K562 (cell line): ENCODE results near the gene PODNL1. TPM values are rescaled to one million over a fixed set of nuclear protein-coding genes. Genes with fewer than 3 reads are reported as not detected.

ENCODE experiments used
- ADNP ChIP-seq: fragments of 200-800 bp; sonication (Bioruptor generic); IDR thresholded peaks from 2 replicates; pipeline ENCODE4 v1.6.1; 2016; ENCODE audit warnings: missing genetic modification characterization, missing compliant biosample characterization
- CTCFL ChIP-seq: IDR thresholded peaks from 2 replicates; pipeline ENCODE4 v1.6.1; 2011; ENCODE audit warnings: borderline replicate concordance, low read depth, mild to moderate bottlenecking, moderate library complexity, low read length; ENCODE audit not compliant: insufficient read depth, poor library complexity, severe bottlenecking
- ESRRB ChIP-seq: fragments of 250-450 bp; sonication (Bioruptor Pico); IDR thresholded peaks from 2 replicates; pipeline ENCODE4 v1.5.0; 2020; ENCODE audit warnings: mild to moderate bottlenecking, moderate library complexity, borderline replicate concordance
- FOXA3 ChIP-seq, 2 experiments: fragments of 450-650 bp in 1 of 2; sonication (generic) in 1 of 2; formaldehyde crosslinking; IDR thresholded peaks in 1 of 2; conservative IDR thresholded peaks in 1 of 2; 2 replicates each; pipeline versions ENCODE4 v1.4.0 to v1.8.0; 2020 to 2022; ENCODE audit warnings: mild to moderate bottlenecking in 2 of 2, missing genetic modification reagents in 1 of 2
- GABPA ChIP-seq: fragments of 200-800 bp; sonication (Bioruptor generic); conservative IDR thresholded peaks from 2 replicates; pipeline ENCODE4 v1.6.1; 2016; ENCODE audit warnings: low read depth, missing genetic modification characterization, missing compliant biosample characterization
- GATAD2A ChIP-seq: fragments of 450-650 bp; IDR thresholded peaks from 2 replicates; pipeline ENCODE4 v1.6.1; 2017
- GATAD2B ChIP-seq: fragments of 450-650 bp; IDR thresholded peaks from 2 replicates; pipeline ENCODE4 v1.6.1; 2017; ENCODE audit warnings: mild to moderate bottlenecking, borderline replicate concordance
- IRF1 ChIP-seq: sonication (generic); formaldehyde crosslinking; IDR thresholded peaks from 2 replicates; pipeline ENCODE4 v1.8.0; 2022; ENCODE audit warnings: missing genetic modification reagents, mild to moderate bottlenecking, borderline replicate concordance
- LARP7 ChIP-seq: fragments of 450-650 bp; IDR thresholded peaks from 2 replicates; pipeline ENCODE4 v1.6.1; 2016
- NCOA4 ChIP-seq: fragments of 450-650 bp; IDR thresholded peaks from 2 replicates; pipeline ENCODE4 v1.6.1; 2018; ENCODE audit warnings: mild to moderate bottlenecking; ENCODE audit not compliant: partially characterized antibody
- OTX1 ChIP-seq: fragments of 450-650 bp; formaldehyde crosslinking; IDR thresholded peaks from 2 replicates; pipeline ENCODE4 v1.4.0; 2022; ENCODE audit warnings: mild to moderate bottlenecking
- PHF20 ChIP-seq: fragments of 450-650 bp; IDR thresholded peaks from 2 replicates; pipeline ENCODE4 v1.6.1; 2018; ENCODE audit not compliant: partially characterized antibody
- POLR2A ChIP-seq: fragments of 450-650 bp; conservative IDR thresholded peaks from 2 replicates; pipeline ENCODE4 v1.6.1; 2016
- POLR3G ChIP-seq: IDR thresholded peaks from 2 replicates; pipeline ENCODE4 v1.6.1; 2011; ENCODE audit not compliant: insufficient read length, insufficient replicate concordance; ENCODE audit errors: extremely low read depth
- RBFOX2 ChIP-seq: fragments of 200-400 bp; formaldehyde crosslinking; IDR thresholded peaks from 2 replicates; pipeline ENCODE4 v1.6.1; 2017; ENCODE audit warnings: low read depth, mild to moderate bottlenecking, low read length, moderate library complexity
- SMAD1 ChIP-seq: fragments of 150-350 bp; IDR thresholded peaks from 2 replicates; pipeline ENCODE4 v1.6.1; 2014; ENCODE audit warnings: low read length, low read depth; ENCODE audit not compliant: partially characterized antibody
- TAF15 ChIP-seq: fragments of 200-400 bp; formaldehyde crosslinking; IDR thresholded peaks from 2 replicates; pipeline ENCODE4 v1.6.1; 2017; ENCODE audit warnings: mild to moderate bottlenecking, low read depth, low read length, moderate library complexity
- ZFP1 ChIP-seq: fragments of 450-650 bp; formaldehyde crosslinking; IDR thresholded peaks from 2 replicates; pipeline ENCODE4 v1.4.0; 2020; ENCODE audit warnings: mild to moderate bottlenecking, mixed read lengths
- ZNF253 ChIP-seq: fragments of 250-450 bp; sonication (Bioruptor Pico); conservative IDR thresholded peaks from 2 replicates; pipeline ENCODE4 v1.6.1; 2021; ENCODE audit warnings: mild to moderate bottlenecking
- ZNF384 ChIP-seq: IDR thresholded peaks from 2 replicates; pipeline ENCODE4 v1.6.1; 2012; ENCODE audit warnings: low read depth, low read length, improper control_type of control experiment
- polyA plus RNA-seq, 8 experiments: library from polyadenylated mRNA; depleted of rRNA in 4 of 8; stranded (reverse) in 5 of 8; unstranded in 3 of 8; fragments of >200 nt; fragmentation: Nextera tagmentation in 2 of 8; fragmentation: Illumina TruSeq in 1 of 8; extraction: Ambion mirVana in 2 of 8; extraction: Trizol in 1 of 8; gene quantifications; 2 replicates each; pipeline versions ENCODE4 v1.2.1 to v1.2.3, GENCODE V29; 2011 to 2014; ENCODE audit warnings: inconsistent platforms in 1 of 8, missing spikeins in 1 of 8
- total RNA-seq, 7 experiments: library from RNA; depleted of rRNA in 6 of 7; stranded (reverse); fragments of >200 nt in 6 of 7; fragmentation: Illumina TruSeq in 2 of 7; extraction: Trizol in 2 of 7; gene quantifications; 2 replicates each; pipeline versions ENCODE4 v1.2.1 to v1.2.3, GENCODE V29; 2011 to 2021; ENCODE audit warnings: low replicate concordance in 1 of 7
- TF ChIP-seq, protein P1 (sequence below), 2 experiments: IDR thresholded peaks; 2 replicates each; pipeline ENCODE4 v1.6.1; 2012; ENCODE audit warnings: improper control_type of control experiment in 2 of 2, low read depth in 2 of 2, low read length in 2 of 2, borderline replicate concordance in 1 of 2
- TF ChIP-seq, protein P2 (sequence below): fragments of 450-650 bp; formaldehyde crosslinking; IDR thresholded peaks from 2 replicates; pipeline ENCODE4 v1.4.0; 2022; ENCODE audit warnings: missing genetic modification characterization

Gene PODNL1
- total and polyA plus RNA-seq, 9 of the 15 experiments (the other 6 are each of a cell fraction or from before 2014, with no cell fraction given), result 0.18 to 0.47 (median 0.23) TPM; not detected in 3

- TF ChIP-seq FOXA3 (CRISPR knock-in tag; conservative IDR thresholded peaks at IDR 0.05 in 1 of 2, IDR thresholded peaks at IDR 0.05 in 1 of 2) (no peak), PHF20 (peak; percentile 71), ZNF253 (CRISPR knock-in tag) (no peak), IRF1 (CRISPR knock-in tag) (peak; percentile 85; the same call in 1 of the 2 replicates), ADNP (tag) (no peak), LARP7 (no peak), POLR3G (no peak), NCOA4 (no peak), POLR2A (peak; percentile 76), GATAD2A (no peak), ESRRB (no peak), ZNF384 (no peak), RBFOX2 (peak; percentile 91), GATAD2B (no peak), OTX1 (no peak), CTCFL (no peak), TAF15 (no peak), SMAD1 (peak; percentile 3), ZFP1 (CRISPR knock-in tag) (no peak), GABPA (tag) (peak; percentile 71)
- TF ChIP-seq, protein P1, sequence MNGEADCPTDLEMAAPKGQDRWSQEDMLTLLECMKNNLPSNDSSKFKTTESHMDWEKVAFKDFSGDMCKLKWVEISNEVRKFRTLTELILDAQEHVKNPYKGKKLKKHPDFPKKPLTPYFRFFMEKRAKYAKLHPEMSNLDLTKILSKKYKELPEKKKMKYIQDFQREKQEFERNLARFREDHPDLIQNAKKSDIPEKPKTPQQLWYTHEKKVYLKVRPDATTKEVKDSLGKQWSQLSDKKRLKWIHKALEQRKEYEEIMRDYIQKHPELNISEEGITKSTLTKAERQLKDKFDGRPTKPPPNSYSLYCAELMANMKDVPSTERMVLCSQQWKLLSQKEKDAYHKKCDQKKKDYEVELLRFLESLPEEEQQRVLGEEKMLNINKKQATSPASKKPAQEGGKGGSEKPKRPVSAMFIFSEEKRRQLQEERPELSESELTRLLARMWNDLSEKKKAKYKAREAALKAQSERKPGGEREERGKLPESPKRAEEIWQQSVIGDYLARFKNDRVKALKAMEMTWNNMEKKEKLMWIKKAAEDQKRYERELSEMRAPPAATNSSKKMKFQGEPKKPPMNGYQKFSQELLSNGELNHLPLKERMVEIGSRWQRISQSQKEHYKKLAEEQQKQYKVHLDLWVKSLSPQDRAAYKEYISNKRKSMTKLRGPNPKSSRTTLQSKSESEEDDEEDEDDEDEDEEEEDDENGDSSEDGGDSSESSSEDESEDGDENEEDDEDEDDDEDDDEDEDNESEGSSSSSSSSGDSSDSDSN (IDR thresholded peaks at IDR 0.05; ENCODE audit: borderline replicate concordance in 1 of 2, low read depth in 2 of 2, low read length in 2 of 2), result peak in 1 of 2 experiments; percentile 62; a peak in 1 of 4 replicates
- TF ChIP-seq, protein P2, sequence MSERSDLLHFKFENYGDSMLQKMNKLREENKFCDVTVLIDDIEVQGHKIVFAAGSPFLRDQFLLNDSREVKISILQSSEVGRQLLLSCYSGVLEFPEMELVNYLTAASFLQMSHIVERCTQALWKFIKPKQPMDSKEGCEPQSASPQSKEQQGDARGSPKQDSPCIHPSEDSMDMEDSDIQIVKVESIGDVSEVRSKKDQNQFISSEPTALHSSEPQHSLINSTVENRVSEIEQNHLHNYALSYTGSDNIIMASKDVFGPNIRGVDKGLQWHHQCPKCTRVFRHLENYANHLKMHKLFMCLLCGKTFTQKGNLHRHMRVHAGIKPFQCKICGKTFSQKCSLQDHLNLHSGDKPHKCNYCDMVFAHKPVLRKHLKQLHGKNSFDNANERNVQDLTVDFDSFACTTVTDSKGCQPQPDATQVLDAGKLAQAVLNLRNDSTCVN (CRISPR knock-in tag), result no peak
These were observed 32.3 kb downstream of the PODNL1 start, which contains the start of the genes BRME1 and CC2D1A (continued) for GRCh38 chr19:13905634-13906520.
